D721Med (cell line): Measurements from ENCODE around the gene GPR82.
"Not testable (repeated sequence)": the region's sequence is repeated elsewhere in the genome, so short reads cannot be mapped to it uniquely, and the experiment has no call there.

Source experiments
- DNase-seq: peaks from one replicate; pipeline ENCODE4 v3.0.0; 2011; ENCODE audit warnings: low spot score; ENCODE audit not compliant: insufficient read length
- FAIRE-seq: peaks from 2 replicates; lab custom pipeline; 2011; peaks lifted over from hg19 to GRCh38; lab: Jason Lieb, UNC
- TF ChIP-seq, protein P1 (sequence below): IDR thresholded peaks from 2 replicates; pipeline ENCODE4 v1.5.1; 2012; ENCODE audit warnings: mild to moderate bottlenecking, control low read depth; ENCODE audit not compliant: insufficient read depth; ENCODE audit errors: missing control alignments

GPR82 gene, protein sequence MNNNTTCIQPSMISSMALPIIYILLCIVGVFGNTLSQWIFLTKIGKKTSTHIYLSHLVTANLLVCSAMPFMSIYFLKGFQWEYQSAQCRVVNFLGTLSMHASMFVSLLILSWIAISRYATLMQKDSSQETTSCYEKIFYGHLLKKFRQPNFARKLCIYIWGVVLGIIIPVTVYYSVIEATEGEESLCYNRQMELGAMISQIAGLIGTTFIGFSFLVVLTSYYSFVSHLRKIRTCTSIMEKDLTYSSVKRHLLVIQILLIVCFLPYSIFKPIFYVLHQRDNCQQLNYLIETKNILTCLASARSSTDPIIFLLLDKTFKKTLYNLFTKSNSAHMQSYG

DNA sequence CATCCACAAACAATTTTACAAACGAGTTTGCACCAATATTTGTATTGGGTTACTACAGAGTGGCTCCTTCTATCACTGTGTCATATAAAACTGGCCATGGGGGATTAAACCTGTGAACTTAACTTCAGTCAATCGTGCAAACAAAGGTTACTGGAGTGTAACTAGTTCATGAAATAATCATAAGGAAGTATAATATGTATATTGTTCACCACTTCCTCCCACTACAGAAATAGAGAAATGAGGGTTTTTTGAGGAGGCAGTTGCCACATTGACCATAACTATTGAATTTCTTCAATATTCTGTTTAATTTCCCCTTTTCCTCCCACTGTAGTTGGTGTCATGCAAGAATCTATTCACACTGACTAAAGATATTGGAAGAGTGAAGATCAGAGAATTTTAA is at the start of gene GPR82:
Gene GPR82, plus strand, starts transcription at position 356 of the 400 bp plus-strand sequence. CDS start 2,846 bp downstream, outside the sequence.
- DNase-seq (no peak), FAIRE-seq (no peak)
- TF ChIP-seq, protein P1, sequence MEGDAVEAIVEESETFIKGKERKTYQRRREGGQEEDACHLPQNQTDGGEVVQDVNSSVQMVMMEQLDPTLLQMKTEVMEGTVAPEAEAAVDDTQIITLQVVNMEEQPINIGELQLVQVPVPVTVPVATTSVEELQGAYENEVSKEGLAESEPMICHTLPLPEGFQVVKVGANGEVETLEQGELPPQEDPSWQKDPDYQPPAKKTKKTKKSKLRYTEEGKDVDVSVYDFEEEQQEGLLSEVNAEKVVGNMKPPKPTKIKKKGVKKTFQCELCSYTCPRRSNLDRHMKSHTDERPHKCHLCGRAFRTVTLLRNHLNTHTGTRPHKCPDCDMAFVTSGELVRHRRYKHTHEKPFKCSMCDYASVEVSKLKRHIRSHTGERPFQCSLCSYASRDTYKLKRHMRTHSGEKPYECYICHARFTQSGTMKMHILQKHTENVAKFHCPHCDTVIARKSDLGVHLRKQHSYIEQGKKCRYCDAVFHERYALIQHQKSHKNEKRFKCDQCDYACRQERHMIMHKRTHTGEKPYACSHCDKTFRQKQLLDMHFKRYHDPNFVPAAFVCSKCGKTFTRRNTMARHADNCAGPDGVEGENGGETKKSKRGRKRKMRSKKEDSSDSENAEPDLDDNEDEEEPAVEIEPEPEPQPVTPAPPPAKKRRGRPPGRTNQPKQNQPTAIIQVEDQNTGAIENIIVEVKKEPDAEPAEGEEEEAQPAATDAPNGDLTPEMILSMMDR, result no peak

DNA sequence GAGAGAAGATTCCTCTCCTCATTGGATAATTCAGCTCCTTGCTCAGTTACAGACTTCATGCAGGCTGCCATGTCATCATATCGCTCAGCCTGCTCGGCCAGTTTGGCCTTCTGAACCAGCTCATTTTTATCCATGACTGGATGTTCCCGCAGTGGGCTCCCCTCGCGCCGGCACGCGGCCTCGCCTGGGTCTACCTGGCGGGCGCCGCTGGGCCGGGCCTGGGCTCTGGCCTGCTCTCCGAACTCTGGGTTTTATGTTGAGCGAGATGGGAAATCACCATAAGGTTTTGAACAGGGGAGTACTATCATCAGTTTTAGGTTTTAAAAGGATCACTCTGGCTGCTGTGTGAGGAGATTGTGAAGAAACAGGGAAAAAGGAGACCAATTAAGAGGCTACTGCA is 47.6 kb upstream of the GPR82 start:
- not testable (repeated sequence) for DNase-seq, FAIRE-seq

DNA sequence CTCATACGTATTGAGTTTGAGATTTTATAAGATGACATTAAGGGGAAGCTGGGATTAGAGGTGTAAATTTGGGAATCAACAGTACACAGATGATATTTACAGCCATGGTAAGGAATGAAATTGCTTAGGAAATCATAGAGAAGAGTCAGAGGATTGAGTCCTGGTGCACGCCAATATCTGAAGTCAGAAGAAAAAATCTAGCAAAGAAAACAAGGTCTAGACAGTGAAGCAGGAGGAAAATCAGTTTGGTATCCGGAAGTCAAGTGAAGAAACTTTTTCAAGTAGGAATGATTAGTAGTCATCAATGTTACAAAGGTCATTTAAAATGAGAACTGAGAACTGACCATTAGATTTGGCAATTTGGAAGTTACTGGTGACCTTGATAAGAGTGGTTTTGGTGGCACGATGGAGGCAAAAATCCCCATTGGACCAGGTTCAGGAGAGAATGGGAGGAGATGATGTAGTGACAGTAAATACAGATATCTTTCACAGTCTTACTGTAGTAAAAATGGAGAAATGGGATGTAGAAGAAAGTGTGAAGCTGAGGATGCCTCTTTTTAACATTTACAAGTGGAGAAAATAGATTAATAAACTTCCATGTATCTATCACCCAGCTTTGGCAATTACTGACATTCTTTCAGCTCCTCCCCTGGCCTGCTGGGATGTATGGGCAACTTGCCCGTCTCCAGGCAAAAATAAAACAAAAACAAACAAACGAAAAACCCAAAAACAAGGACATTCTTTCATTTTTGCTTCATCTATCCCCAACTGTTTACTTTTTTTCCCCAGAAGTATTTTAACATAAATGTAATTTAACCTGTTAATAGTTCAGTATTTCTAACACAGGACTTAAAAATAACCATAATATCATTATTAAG is 46.6 kb upstream of the GPR82 start:
- DNase-seq, result no peak
- no peak for FAIRE-seq
- TF ChIP-seq, protein P1, result no peak

DNA sequence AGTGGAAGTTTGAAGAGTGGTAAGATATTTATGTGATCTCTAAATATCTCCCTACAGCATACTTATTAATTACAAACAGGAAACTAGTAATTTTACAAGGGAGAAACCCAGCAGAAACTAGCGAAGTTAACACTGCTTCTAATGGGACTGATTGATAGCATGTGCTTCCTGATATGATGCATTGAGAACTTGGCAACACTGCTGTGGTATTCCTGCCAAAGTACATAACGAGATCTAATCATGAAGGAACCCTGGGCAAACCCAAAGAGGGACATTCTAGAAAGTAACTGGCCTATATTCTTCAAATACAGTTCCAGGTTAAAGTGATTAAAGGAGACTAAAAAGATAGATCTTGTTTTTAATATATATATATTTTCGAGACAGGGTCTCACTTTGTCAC is 39.8 kb upstream of the GPR82 start:
- FAIRE-seq (no peak), DNase-seq (no peak)
- TF ChIP-seq, protein P1, result no peak

DNA sequence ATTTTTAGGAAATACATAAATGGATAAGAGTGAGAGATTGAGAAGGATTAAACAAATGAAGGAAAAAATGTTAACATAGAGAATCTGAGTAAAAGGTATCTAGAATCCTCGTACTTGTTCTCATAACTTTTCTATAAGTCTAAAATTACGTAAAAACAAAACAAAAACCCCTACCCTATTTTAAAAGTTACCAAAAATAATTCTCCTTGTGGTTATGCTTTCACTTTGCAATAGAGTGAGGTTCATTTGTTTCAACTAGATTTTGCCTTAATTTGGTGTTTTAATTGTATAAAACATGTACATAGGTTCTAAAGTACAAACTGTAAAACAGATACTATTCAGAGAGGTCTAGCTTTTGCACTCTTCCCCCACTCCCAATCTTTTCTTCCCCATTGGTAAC is 39.0 kb upstream of the GPR82 start:
- DNase-seq (no peak), FAIRE-seq (no peak)
- TF ChIP-seq, protein P1, result no peak

DNA sequence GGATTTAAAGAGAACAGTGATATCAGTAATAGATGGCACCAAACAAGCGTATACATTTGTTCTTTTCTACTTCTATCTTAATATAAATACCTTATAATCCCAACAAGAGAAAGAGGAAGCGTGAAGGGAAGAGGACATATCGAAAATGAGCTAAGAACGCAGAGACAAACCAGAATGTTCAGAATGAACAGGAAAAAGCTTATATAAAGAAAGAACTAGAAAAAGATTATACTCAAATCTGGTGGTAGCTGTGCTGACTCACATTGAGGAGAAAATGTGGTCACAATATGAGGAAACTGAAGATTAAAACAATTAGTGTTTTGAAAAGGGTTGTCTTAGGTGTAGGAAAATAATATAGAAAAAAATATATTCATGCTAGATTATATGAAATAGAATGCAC is 37.2 kb upstream of the GPR82 start:
- TF ChIP-seq, protein P1, result no peak
- DNase-seq (no peak), FAIRE-seq (no peak)

DNA sequence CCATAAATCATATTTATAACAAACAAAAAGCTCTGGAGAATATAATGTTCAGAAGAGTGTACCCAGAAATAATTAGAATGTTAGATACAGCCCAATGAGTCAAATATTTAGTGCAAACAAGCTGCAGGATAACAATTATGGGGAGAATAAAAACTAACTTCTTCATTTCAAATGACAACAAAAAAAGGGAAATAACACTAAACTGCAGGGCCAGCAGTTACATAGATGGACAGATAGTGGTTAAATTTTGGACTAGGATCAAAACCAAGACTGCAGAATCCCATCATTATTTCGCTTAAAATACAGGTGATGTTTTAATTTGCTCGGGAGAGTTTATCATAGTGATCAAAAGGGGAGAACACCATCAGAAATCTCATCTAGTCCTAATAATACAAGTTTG is 35.8 kb upstream of the GPR82 start:
- DNase-seq (no peak), FAIRE-seq (no peak)
- TF ChIP-seq, protein P1, result no peak
